ENCODE data around the gene ADAMTS7. TPM values are rescaled to one million over a fixed set of nuclear protein-coding genes. Genes with fewer than 3 reads are reported as not detected.

Gene ADAMTS7
- total and polyA plus RNA-seq, 2 donors (not counting 1 experiment from before 2014, with no cell fraction given), result 7.9 TPM

DNA sequence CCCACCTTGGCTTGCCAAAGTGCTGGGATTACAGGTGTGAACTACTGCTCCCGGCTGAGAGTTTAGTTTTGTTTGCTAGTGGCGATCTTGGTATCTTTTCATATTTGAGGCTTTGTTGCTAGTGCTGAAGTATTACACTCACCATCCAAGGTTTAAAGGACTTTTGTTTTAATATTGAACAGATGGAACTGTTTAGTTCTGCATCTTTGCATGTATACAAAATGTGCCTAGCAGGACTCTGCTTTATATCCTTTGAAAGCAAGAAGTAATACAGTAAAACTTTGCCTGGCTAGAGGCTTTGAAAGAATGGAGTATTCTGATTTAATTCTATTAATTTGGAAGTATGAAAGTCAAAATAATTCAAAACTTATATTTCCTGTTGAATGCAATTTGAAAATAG lies 92.4 kb downstream of the ADAMTS7 start:
- H3K9me3 ChIP-seq (ENCODE audit: control insufficient read depth, insufficient read depth, low read depth, low read length), result no peaks in the 10 kb centered on the region
- no peak overlapping the region for H3K9ac ChIP-seq (ENCODE audit: insufficient read depth, low read length)
- H3K27ac ChIP-seq (ENCODE audit: insufficient read depth, low read length), result no peak overlapping the region
- H2AFZ ChIP-seq (ENCODE audit: low read length), result no peak overlapping the region
- peaks cover 3% of the 10 kb centered on the region for H3K27me3 ChIP-seq (ENCODE audit: control insufficient read depth, insufficient read depth, low read length)
- H3K4me3 ChIP-seq (replicated peaks in 1 of 4; ENCODE audit: control extremely low read depth in 1 of 4, insufficient read depth in 1 of 4, low read depth in 3 of 4, low read length in 4 of 4), result no peak overlapping the region
- H3K79me2 ChIP-seq (ENCODE audit: control insufficient read depth, insufficient read depth, low read length), result no peaks in the 10 kb centered on the region
- H4K20me1 ChIP-seq (ENCODE audit: control insufficient read depth, extremely low read depth, insufficient read depth, low read length), result no peaks in the 10 kb centered on the region
- no peaks in the 10 kb centered on the region for H3K36me3 ChIP-seq (ENCODE audit: control insufficient read depth, insufficient read depth, low read length)
- H3K4me1 ChIP-seq (ENCODE audit: control insufficient read depth, extremely low read depth, insufficient read depth, low read length), result no peaks in the 10 kb centered on the region
- no peak overlapping the region for H3K4me2 ChIP-seq (ENCODE audit: extremely low read depth, insufficient read depth, low read length)
- no peak for TF ChIP-seq CTCF (conservative IDR thresholded peaks at IDR 0.05 in 1 of 2, IDR thresholded peaks at IDR 0.05 in 1 of 2; ENCODE audit: low read depth in 1 of 2, low read length in 2 of 2)
- no peak for TF ChIP-seq EZH2 (IDR thresholded peaks at IDR 0.05; ENCODE audit: low read length, missing control alignments)
- no peak for DNase-seq (ENCODE audit: low read depth in 2 of 2)

GRCh38 chr15:78717956-78718656 lies 93.2 kb downstream of the ADAMTS7 start:
- DNase-seq (ENCODE audit: low read depth in 2 of 2), result no peak
- no peaks in the 10 kb centered on the region for H3K79me2 ChIP-seq (ENCODE audit: control insufficient read depth, insufficient read depth, low read length)
- no peaks in the 10 kb centered on the region for H3K4me1 ChIP-seq (ENCODE audit: control insufficient read depth, extremely low read depth, insufficient read depth, low read length)
- no peak for TF ChIP-seq EZH2 (IDR thresholded peaks at IDR 0.05; ENCODE audit: low read length, missing control alignments)
- no peak for TF ChIP-seq CTCF (conservative IDR thresholded peaks at IDR 0.05 in 1 of 2, IDR thresholded peaks at IDR 0.05 in 1 of 2; ENCODE audit: low read depth in 1 of 2, low read length in 2 of 2)
- no peaks in the 10 kb centered on the region for H3K36me3 ChIP-seq (ENCODE audit: control insufficient read depth, insufficient read depth, low read length)
- no peak overlapping the region for H3K4me2 ChIP-seq (ENCODE audit: extremely low read depth, insufficient read depth, low read length)
- H3K27ac ChIP-seq (ENCODE audit: insufficient read depth, low read length), result no peak overlapping the region
- no peak overlapping the region for H3K9ac ChIP-seq (ENCODE audit: insufficient read depth, low read length)
- peaks cover 3% of the 10 kb centered on the region for H3K27me3 ChIP-seq (ENCODE audit: control insufficient read depth, insufficient read depth, low read length)
- no peak overlapping the region for H3K4me3 ChIP-seq (replicated peaks in 1 of 4; ENCODE audit: control extremely low read depth in 1 of 4, insufficient read depth in 1 of 4, low read depth in 3 of 4, low read length in 4 of 4)
- no peaks in the 10 kb centered on the region for H4K20me1 ChIP-seq (ENCODE audit: control insufficient read depth, extremely low read depth, insufficient read depth, low read length)
- no peaks in the 10 kb centered on the region for H3K9me3 ChIP-seq (ENCODE audit: control insufficient read depth, insufficient read depth, low read depth, low read length)
- H2AFZ ChIP-seq (ENCODE audit: low read length), result no peak overlapping the region

DNA sequence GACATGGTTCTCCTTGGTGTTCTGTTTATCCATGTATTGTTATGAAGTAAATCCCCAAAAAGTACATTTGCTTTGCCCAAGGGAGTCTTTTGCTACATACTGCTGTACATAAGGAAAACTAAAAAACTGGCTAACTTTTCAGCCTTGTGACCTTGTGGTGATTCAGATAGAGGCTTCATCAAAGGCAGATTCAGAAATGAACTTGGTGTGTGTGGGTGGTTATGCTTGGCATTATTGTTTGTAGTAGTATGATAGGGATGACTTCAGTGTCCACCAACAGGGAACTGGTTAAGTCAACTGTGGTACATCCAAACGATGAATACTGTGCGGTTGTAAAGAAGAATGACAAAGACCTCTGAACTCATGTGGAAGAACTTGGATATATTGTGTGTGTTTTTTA lies 94.6 kb downstream of the ADAMTS7 start:
- peak in 1 of 2 donors; percentile 57 for DNase-seq (ENCODE audit: low read depth in 2 of 2)
- no peak for TF ChIP-seq CTCF (conservative IDR thresholded peaks at IDR 0.05 in 1 of 2, IDR thresholded peaks at IDR 0.05 in 1 of 2; ENCODE audit: low read depth in 1 of 2, low read length in 2 of 2)
- no peak for TF ChIP-seq EZH2 (IDR thresholded peaks at IDR 0.05; ENCODE audit: low read length, missing control alignments)
- Histone ChIP-seq H3K9me3 (ENCODE audit: control insufficient read depth, insufficient read depth, low read depth, low read length) (no peaks in the 10 kb centered on the region), H3K27ac (ENCODE audit: insufficient read depth, low read length) (no peak overlapping the region), H2AFZ (ENCODE audit: low read length) (no peak overlapping the region), H3K79me2 (ENCODE audit: control insufficient read depth, insufficient read depth, low read length) (no peaks in the 10 kb centered on the region), H4K20me1 (ENCODE audit: control insufficient read depth, extremely low read depth, insufficient read depth, low read length) (no peaks in the 10 kb centered on the region), H3K4me3 (replicated peaks in 1 of 4; ENCODE audit: control extremely low read depth in 1 of 4, insufficient read depth in 1 of 4, low read depth in 3 of 4, low read length in 4 of 4) (no peak overlapping the region), H3K9ac (ENCODE audit: insufficient read depth, low read length) (no peak overlapping the region), H3K36me3 (ENCODE audit: control insufficient read depth, insufficient read depth, low read length) (no peaks in the 10 kb centered on the region), H3K4me1 (ENCODE audit: control insufficient read depth, extremely low read depth, insufficient read depth, low read length) (no peaks in the 10 kb centered on the region), H3K27me3 (ENCODE audit: control insufficient read depth, insufficient read depth, low read length) (peaks cover 3% of the 10 kb centered on the region), H3K4me2 (ENCODE audit: extremely low read depth, insufficient read depth, low read length) (no peak overlapping the region)

Measured in fibroblast of lung (primary cell).